MM.1S (cell line): ENCODE measurements around the gene GP1BA.
A peak's percentile ranks its signal among the peaks of the same experiment; 100 is the strongest.

Source experiments
- DNase-seq: peaks from one replicate; pipeline ENCODE4 v3.0.0-alpha.2; 2015
- H2AFZ ChIP-seq: fragments of 300-600 bp; sonication (generic); 2 replicates; pipeline ENCODE4 v1.6.0; 2016; ENCODE audit warnings: antibody characterized with exemption, low read length
- H3F3A ChIP-seq: fragments of 300-600 bp; sonication (generic); 2 replicates; pipeline ENCODE4 v1.6.1; 2016; ENCODE audit warnings: mild to moderate bottlenecking, antibody characterized with exemption, low read length, moderate library complexity, mixed read lengths; ENCODE audit not compliant: insufficient read depth
- H3K27ac ChIP-seq: fragments of 300-600 bp; sonication (generic); 2 replicates; pipeline ENCODE4 v1.5.1; 2016; ENCODE audit warnings: mild to moderate bottlenecking, low read length
- H3K27me3 ChIP-seq: fragments of 300-600 bp; sonication (generic); replicated peaks from 2 replicates; pipeline ENCODE4 v1.6.0; 2016; ENCODE audit warnings: low read length; ENCODE audit not compliant: insufficient read depth
- H3K36me3 ChIP-seq: fragments of 300-600 bp; sonication (generic); replicated peaks from 2 replicates; pipeline ENCODE4 v1.6.1; 2016; ENCODE audit warnings: mild to moderate bottlenecking, low read length, mixed read lengths; ENCODE audit not compliant: insufficient read depth
- H3K4me1 ChIP-seq: fragments of 300-600 bp; sonication (generic); 2 replicates; pipeline ENCODE4 v1.6.1; 2016; ENCODE audit warnings: low read length, mixed read lengths
- H3K4me2 ChIP-seq: fragments of 300-600 bp; sonication (generic); 2 replicates; pipeline ENCODE4 v1.6.0; 2016; ENCODE audit warnings: low read depth, low read length
- H3K4me3 ChIP-seq: fragments of 300-600 bp; sonication (generic); 2 replicates; pipeline ENCODE4 v1.5.1; 2016; ENCODE audit warnings: low read length, mixed read lengths
- H3K79me2 ChIP-seq: fragments of 300-600 bp; sonication (generic); 2 replicates; pipeline ENCODE4 v1.6.1; 2016; ENCODE audit warnings: mixed run types, low read length, mixed read lengths
- H3K9ac ChIP-seq: fragments of 300-600 bp; sonication (generic); 2 replicates; pipeline ENCODE4 v1.6.1; 2016; ENCODE audit warnings: low read length, mixed read lengths
- H3K9me2 ChIP-seq: fragments of 300-600 bp; sonication (generic); replicated peaks from 2 replicates; pipeline ENCODE4 v1.6.1; 2016; ENCODE audit warnings: mild to moderate bottlenecking, low read length, mixed read lengths; ENCODE audit not compliant: insufficient read depth
- H3K9me3 ChIP-seq: fragments of 300-600 bp; sonication (generic); replicated peaks from 2 replicates; pipeline ENCODE4 v1.6.1; 2016; ENCODE audit warnings: mild to moderate bottlenecking, low read length, mixed read lengths; ENCODE audit not compliant: insufficient read depth
- H4K20me1 ChIP-seq: fragments of 300-600 bp; sonication (generic); 2 replicates; pipeline ENCODE4 v1.6.1; 2016; ENCODE audit warnings: mild to moderate bottlenecking, low read length, moderate library complexity, mixed read lengths; ENCODE audit not compliant: insufficient read depth
- CTCF ChIP-seq: fragments of 300-600 bp; sonication (generic); IDR thresholded peaks from 2 replicates; pipeline ENCODE4 v1.5.1; 2016; ENCODE audit warnings: antibody characterized with exemption, low read length, mixed read lengths
- EZH2 ChIP-seq: fragments of 300-600 bp; sonication (generic); optimal IDR thresholded peaks from 2 replicates; pipeline ENCODE3; 2017; ENCODE audit warnings: low read depth, mild to moderate bottlenecking, antibody characterized with exemption, low read length, mixed read lengths
- EZH2phosphoT487 ChIP-seq: fragments of 300-600 bp; sonication (generic); IDR thresholded peaks from 2 replicates; pipeline ENCODE4 v1.6.1; 2018; ENCODE audit warnings: antibody characterized with exemption, low read length

GP1BA gene

GRCh38 chr17:4946312-4946976 is 14.4 kb downstream of the GP1BA start:
- TF ChIP-seq EZH2 = no peak
- no peak for TF ChIP-seq EZH2phosphoT487
- no peak for TF ChIP-seq CTCF
- no peaks in the 10 kb centered on the region for H3K36me3 ChIP-seq
- H3F3A ChIP-seq = peaks cover 75% of the 10 kb centered on the region
- no peaks in the 10 kb centered on the region for H3K9me2 ChIP-seq
- H3K27me3 ChIP-seq = no peaks in the 10 kb centered on the region
- H3K4me1 ChIP-seq = peaks cover 46% of the 10 kb centered on the region
- peak overlapping the region; percentile 99 for H3K9ac ChIP-seq
- peaks cover 74% of the 10 kb centered on the region for H3K79me2 ChIP-seq
- peak overlapping the region; percentile 95 for H3K4me2 ChIP-seq
- no peak overlapping the region for H2AFZ ChIP-seq
- H4K20me1 ChIP-seq = peaks cover 28% of the 10 kb centered on the region
- no peaks in the 10 kb centered on the region for H3K9me3 ChIP-seq
- H3K4me3 ChIP-seq = peak overlapping the region; percentile 99
- no peak for DNase-seq
- peak overlapping the region; percentile 54 for H3K27ac ChIP-seq

- Histone ChIP-seq H4K20me1 (peaks cover 28% of the 10 kb centered on the region), H3K36me3 (no peaks in the 10 kb centered on the region), H3F3A (peaks cover 75% of the 10 kb centered on the region), H3K79me2 (peaks cover 69% of the 10 kb centered on the region), H2AFZ (no peak overlapping the region), H3K4me2 (peak overlapping the region; percentile 95), H3K4me3 (peak overlapping the region; percentile 99), H3K27ac (peak overlapping the region; percentile 54), H3K9me2 (no peaks in the 10 kb centered on the region), H3K9me3 (no peaks in the 10 kb centered on the region), H3K27me3 (no peaks in the 10 kb centered on the region), H3K9ac (peak overlapping the region; percentile 99), H3K4me1 (peaks cover 48% of the 10 kb centered on the region)
- TF ChIP-seq EZH2phosphoT487 (no peak), EZH2 (no peak), CTCF (no peak)
- DNase-seq = no peak
These were observed 14.9 kb downstream of the GP1BA start for GRCh38 chr17:4947010-4947410.

- Histone ChIP-seq H3K9me3 (no peaks in the 10 kb centered on the region), H2AFZ (0 out of 2 replicates have a peak overlapping the region, but pooled peaks have one; percentile 19), H3K4me3 (peak overlapping the region; percentile 99), H4K20me1 (peaks cover 28% of the 10 kb centered on the region), H3K79me2 (peaks cover 63% of the 10 kb centered on the region), H3K27me3 (no peaks in the 10 kb centered on the region), H3K27ac (peak overlapping the region; percentile 100), H3K36me3 (no peaks in the 10 kb centered on the region), H3K9me2 (no peaks in the 10 kb centered on the region), H3K4me2 (peak overlapping the region; percentile 95), H3F3A (peaks cover 71% of the 10 kb centered on the region), H3K9ac (peak overlapping the region; percentile 99), H3K4me1 (peaks cover 43% of the 10 kb centered on the region)
- TF ChIP-seq EZH2phosphoT487 = no peak
- no peak for TF ChIP-seq EZH2
- no peak for TF ChIP-seq CTCF
- peak; percentile 59 for DNase-seq
These were observed 15.5 kb downstream of the GP1BA start for GRCh38 chr17:4947411-4948165.
